GM18520 (cell line): ENCODE measurements around the gene CYP4F8.
"Not testable (repeated sequence)": the region's sequence is repeated elsewhere in the genome, so short reads cannot be mapped to it uniquely, and the experiment has no call there.

Source experiments
- ATAC-seq: cut with Tn5 transposase; IDR thresholded peaks from one replicate; pipeline ENCODE4 v1.9.1; 2021; ENCODE audit not compliant: unreplicated experiment

The CYP4F8 gene

GRCh38 chr19:15643387-15643786 lies 28.4 kb downstream of the CYP4F8 start:
- no peak for ATAC-seq

DNA sequence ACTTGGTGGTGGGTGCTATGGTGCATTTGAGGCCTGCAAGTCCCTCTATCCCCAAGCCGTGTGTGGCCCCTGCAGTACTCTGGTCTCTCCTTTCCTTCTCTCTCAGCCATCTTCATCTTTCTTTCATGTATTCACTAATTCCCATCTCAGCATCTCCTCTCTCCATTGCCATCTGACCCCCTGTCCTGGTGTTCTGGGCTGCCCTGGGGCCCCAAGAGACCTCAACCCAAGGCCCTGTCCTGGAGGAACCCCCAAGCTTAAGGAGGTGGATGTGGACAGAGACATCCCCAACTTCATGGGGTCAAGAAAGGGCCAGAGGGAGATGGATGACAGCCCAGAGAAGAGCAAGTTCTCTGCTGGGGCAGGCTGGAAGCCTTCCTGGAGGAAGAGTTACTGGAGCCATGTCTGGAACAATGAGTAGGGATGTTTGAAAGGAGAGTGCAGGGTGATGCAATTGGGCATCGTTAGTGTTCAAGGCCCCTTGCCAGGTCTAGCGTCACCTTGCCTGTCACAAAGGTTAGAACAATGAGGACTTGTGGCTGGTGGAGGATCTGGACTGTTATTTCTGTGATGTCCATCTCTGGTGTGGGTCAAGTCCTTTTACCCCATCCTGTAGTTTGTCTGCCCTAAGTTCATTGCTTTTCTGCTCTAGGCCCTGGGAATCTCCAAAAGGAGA lies 29.2 kb downstream of the CYP4F8 start:
- no peak for ATAC-seq

DNA sequence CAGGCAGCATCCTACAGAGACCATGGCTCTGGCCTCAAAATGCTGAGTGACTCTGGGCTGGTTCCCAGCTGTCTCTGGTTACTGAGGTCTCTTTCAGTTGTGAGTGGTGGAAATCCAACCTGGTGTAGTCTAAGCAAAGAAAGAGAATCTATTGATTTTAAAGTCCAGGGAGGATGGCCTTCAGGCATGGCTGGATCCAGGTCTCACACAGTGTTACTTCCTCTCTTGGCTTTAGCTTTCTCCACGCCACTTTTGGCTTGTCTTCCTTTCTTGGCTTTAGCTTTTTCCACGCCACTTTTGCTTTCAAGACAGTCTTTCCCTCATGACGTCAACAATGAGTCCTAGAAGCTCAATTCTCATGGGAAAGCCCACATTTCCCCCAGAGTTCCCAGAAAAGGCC lies 29.8 kb downstream of the CYP4F8 start:
- no peak for ATAC-seq

DNA sequence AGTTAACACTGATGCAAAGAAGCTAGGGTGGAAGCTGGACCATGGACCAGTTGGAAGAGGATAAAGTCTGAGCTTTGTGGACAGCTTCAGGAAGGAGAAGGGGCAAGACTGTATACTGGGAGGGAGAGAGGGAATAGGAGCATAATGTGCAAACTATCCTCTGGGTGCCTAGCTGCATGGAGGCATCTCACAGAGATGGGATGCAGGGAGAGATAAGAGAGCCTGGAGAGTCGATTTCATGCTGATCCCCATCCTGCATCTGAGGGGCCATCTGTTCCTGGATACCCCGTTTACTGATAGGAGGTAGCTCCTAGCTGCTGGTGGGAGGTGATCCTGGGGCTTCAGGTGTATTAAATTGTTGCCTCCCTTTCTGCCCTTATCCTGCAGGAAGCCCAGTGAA lies 34.5 kb downstream of the CYP4F8 start:
- no peak for ATAC-seq

- not testable (repeated sequence) for ATAC-seq
Observed at GRCh38 chr19:15650123-15650522, 35.1 kb downstream of the CYP4F8 start.

DNA sequence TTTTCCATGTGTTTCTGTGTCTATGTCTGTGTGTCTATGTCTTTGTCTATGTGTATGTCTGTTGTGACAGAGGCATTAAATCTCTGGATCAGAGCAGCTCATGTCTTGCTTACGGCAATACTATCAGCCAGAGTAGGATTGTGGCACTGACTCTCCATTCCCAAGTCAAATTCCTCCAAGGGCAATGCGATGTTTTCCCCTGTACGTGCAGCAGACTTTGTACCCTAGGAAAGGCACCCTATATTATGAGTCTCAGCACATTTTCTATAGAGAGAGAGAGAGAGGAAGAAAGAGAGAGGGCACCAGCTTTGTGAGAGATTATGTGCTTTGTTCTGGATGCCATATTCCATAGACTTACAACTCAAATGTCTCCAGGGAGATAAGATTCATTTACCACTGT lies 36.8 kb downstream of the CYP4F8 start:
- ATAC-seq = no peak

DNA sequence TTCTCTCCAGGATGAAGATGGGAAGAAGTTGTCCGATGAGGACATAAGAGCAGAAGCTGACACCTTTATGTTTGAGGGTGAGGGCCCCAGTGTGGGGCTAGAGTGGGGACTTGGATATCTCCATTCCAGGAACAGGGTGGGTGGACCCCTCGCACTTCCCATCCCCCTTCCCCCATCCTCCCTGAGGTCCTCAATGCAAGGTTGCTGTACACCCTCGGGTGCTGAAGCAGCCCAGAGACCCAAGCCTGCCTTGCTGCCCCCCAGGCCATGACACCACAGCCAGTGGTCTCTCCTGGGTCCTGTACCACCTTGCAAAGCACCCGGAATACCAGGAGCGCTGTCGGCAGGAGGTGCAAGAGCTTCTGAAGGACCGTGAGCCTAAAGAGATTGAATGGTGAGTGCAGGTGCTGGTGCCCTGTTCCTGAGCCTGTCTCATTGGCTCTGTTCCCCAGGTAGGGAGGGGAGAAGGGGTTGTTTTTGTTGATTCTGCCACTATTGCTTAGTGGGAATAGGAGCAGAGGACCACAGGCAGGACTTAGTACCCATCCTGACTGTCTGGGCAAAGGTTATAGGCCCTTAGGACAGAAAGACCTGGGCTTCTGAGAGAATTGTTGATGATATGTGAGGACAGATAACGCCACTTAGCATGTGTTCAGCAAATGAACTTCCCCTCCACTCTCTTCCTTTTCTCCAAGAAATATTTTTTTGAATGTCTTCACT lies 37.7 kb downstream of the CYP4F8 start:
- no peak for ATAC-seq

DNA sequence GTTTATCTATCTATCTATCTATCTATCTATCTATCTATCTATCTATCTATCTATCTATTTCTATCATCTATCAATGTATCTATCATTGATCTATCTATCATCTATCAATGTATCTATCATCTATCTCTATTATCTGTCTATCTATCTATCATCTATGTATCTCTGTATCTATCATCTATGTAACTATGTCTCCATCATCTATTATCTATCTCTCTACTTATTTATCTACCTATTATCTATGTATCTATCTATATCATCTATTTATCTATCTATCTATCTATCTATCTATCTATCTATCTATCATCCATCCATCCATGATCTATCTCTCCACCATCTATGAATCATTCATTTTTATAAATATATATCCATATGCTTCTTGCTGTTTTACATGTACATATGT lies 41.4 kb downstream of the CYP4F8 start:
- ATAC-seq = no peak

GRCh38 chr19:15663247-15663646 lies 48.2 kb downstream of the CYP4F8 start:
- ATAC-seq = no peak

DNA sequence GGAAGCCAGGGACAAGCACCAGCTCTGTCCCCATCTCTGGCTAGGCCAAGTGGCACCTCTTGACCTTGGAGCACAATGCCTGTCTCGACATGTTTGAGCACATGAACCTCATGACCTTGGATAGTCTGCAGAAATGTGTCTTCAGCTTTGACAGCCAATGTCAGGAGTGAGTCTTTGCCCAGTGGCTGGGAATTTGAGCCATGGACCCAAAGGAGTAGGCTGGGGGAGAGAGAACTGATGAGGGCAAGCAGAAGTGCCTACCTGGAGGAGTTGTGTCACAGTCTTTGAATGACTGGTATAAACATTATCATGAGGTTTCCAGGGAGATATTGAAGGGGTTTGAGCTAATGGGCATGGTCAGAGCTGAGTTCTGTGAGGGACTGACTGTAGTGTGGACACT lies 51.2 kb downstream of the CYP4F8 start:
- ATAC-seq = no peak

DNA sequence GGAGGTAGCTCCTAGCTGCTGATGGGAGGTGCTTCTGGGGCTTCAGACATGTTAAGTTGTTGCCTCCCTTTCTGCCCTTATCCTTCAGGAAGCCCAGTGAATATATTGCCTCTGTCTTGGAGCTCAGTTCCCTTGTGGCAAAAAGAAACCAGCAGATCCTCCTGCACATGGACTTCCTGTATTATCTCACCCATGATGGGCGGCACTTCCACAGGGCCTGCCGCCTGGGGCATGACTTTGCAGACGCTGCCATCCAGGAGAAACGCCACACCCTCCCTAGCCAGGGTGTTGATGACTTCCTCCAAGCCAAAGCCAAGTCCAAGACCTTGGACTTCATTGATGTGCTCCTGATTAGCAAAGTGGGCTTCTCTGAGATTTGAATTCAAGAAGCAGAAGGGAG lies 51.9 kb downstream of the CYP4F8 start:
- ATAC-seq = no peak

- ATAC-seq = no peak
Observed at GRCh38 chr19:15669440-15669839, 54.4 kb downstream of the CYP4F8 start.

GRCh38 chr19:15669891-15670290 lies 54.9 kb downstream of the CYP4F8 start:
- no peak for ATAC-seq

GRCh38 chr19:15671237-15671821 lies 56.3 kb downstream of the CYP4F8 start:
- no peak for ATAC-seq

DNA sequence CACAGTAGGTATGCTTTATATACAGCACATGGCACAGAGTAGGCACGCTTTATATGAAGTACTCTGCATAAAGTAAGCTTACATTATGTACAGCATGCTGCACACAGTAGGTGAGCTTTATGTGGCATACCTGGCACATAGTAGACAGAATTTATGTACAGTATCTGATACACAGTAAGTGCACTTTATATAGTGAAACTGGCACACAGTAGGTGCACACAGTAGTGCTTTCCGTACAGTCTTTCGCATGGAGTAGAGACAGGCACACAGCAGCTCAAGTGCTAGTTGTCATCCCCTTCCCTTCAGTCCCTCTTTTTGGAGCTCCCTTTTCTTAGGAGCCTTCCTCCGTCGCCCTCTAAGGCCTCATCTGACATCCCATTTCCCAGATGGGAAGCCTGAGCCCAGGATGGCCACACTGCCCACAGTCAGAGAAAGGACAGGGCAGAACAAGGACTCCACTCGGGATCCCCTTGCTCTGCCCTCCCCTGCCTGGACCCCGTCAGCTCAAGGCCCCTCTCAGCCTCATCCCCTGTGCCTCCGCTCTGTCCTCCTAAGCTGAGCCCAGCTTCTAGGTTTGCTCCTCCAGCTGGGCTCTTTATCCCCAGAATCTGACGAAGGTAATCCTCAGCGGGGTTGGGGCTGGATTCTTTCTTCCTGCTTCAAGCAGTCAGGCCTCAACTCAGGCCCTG lies 57.0 kb downstream of the CYP4F8 start:
- ATAC-seq = no peak

GRCh38 chr19:15672580-15673175 lies 57.7 kb downstream of the CYP4F8 start, which contains the start of gene CYP4F12:
CYP4F12 (plus strand) TSS chr19:15673087; CDS start chr19:15673530, 443 bp downstream.
- no peak for ATAC-seq

- no peak for ATAC-seq
Observed at GRCh38 chr19:15673176-15673654, 58.2 kb downstream of the CYP4F8 start.

DNA sequence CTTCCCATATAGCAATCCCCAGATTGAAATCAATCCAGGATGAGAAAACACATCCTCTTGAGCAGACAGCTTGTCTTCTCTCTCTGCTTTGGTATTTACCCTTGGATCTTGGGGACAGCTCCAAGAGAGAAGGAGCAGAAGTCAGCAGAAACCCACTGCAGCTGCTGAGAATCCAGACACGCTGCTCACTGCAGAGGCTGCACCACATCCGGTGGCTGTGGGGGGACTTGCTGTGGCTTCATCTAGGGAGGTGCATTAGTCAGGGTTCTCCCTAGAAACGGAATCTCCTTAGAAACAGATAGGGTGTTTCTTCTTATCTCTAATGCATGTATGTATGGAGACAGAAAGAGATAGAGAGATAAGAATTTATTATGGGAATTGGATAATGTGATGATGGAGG lies 60.5 kb downstream of the CYP4F8 start:
- no peak for ATAC-seq

DNA sequence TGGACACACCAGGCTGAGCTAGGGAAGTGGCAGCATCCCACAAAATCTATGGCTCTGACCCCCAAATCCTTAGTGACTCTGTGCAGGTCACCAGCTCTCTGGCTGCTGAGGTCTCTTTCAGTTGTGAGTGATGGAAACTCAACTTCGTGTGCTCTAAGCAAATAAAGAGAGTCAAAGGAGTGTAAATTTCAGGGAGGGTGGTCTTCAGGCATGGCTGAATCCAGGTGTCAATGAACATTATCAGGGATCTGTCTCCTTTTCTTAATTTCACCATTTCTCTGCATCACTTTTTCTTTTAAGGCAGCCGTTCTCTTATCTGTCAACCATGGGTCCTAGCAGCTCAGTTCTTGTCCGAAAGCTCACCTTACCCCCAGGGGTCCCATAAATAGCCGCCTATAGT lies 64.1 kb downstream of the CYP4F8 start:
- ATAC-seq = no peak

DNA sequence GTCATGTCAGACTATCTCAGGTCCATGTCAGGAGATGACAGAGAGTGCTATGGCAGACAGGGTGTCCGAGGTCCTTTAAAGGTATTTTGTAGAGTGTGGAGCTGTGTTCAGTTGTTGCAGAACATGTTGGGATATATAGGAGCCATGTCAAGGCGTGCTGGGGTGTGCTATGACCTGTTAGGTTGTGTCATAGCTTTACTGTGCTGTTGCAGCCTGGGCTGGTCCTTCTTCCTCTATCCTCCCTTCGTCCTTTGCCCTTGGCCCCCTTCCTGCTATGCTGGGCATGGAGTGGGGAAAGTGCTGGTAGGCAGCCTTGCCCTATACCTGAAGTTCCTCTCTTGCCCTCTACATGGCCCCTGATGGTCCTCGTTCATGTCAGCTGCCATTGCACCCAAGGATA lies 64.8 kb downstream of the CYP4F8 start:
- ATAC-seq = not testable (repeated sequence)
